T-helper 2 cell treated with Interferon-gamma antibody and Interleukin-4, amounts not matched to agents 5 μg/mL and 100 μg/mL, for 36 hours (primary cell): ENCODE results near the gene LRRC46.
A peak's percentile ranks its signal among the peaks of the same experiment; 100 is the strongest.

ENCODE experiments used
- DNase-seq: peaks from one replicate; pipeline ENCODE4 v3.0.0; 2021; ENCODE audit warnings: low spot score
- H3K27ac Mint-ChIP-seq: one replicate; pipeline ENCODE4 v1.8.0; 2021; ENCODE audit warnings: mild to moderate bottlenecking, mixed read lengths
- H3K27me3 Mint-ChIP-seq: one replicate; pipeline ENCODE4 v1.8.0; 2021; ENCODE audit warnings: low read depth, mixed read lengths
- H3K36me3 Mint-ChIP-seq: one replicate; pipeline ENCODE4 v1.8.0; 2021; ENCODE audit warnings: low read depth, mixed read lengths
- H3K4me1 Mint-ChIP-seq: one replicate; pipeline ENCODE4 v1.8.0; 2021; ENCODE audit warnings: low read depth, mixed read lengths
- H3K4me3 Mint-ChIP-seq: one replicate; pipeline ENCODE4 v1.8.0; 2022; ENCODE audit warnings: mild to moderate bottlenecking, moderate library complexity, mixed read lengths
- H3K9me3 Mint-ChIP-seq: one replicate; pipeline ENCODE4 v1.8.0; 2021; ENCODE audit warnings: mixed read lengths

Gene LRRC46

GRCh38 chr17:47813512-47814031 lies 17.9 kb upstream of the LRRC46 start:
- H3K27me3 Mint-ChIP-seq = no peaks in the 10 kb centered on the region
- peaks cover 32% of the 10 kb centered on the region for H3K36me3 Mint-ChIP-seq
- no peak overlapping the region for H3K4me3 Mint-ChIP-seq
- H3K4me1 Mint-ChIP-seq = no peaks in the 10 kb centered on the region
- no peak overlapping the region for H3K27ac Mint-ChIP-seq
- H3K9me3 Mint-ChIP-seq = no peaks in the 10 kb centered on the region
- no peak for DNase-seq

DNA sequence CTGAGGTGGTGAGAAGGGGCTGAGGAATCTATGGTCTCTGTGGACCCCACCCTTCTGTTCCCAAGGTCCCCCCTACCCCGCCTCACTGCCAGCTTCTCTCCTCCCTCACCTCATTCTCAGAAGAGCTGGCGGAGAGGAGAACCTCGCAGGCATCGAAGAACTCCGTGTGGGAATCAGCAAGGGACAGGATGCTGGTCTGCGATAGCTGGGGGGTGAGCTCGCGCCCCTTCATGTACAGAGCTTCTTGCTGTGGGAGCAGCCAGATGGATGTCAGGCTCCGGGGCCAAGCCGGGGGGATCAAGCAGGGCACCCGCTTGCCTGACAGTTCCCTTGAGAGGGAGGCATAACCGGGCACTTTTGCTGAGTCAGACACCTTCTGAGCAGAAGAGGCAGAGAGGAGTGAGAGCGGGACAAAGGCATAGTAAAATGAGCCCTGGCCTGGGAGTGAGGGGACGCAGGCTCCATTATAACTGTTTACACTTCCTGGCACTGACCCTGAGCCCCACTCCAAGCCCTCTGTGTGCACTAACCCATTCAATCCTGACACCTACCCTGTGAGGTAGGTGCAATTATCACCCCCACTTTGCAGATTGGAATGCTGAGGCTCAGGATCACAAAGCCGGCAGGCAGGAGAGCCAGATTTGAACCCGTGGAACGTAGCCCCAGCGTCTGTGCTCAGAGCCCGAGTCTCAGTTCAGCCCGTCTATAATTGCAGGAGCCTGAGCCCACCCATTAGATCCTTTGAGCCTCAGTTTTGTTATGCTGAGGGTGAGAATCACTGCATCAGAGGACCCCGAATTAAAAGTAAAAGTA lies 16.2 kb upstream of the LRRC46 start:
- no peak for DNase-seq
- Mint-ChIP-seq H3K9me3 (no peaks in the 10 kb centered on the region), H3K27me3 (no peaks in the 10 kb centered on the region), H3K27ac (no peak overlapping the region), H3K4me3 (no peak overlapping the region), H3K36me3 (peaks cover 28% of the 10 kb centered on the region), H3K4me1 (peaks cover 1% of the 10 kb centered on the region)

GRCh38 chr17:47816111-47816735 lies 15.2 kb upstream of the LRRC46 start:
- no peak for DNase-seq
- Mint-ChIP-seq H3K4me3 (no peak overlapping the region), H3K27me3 (no peaks in the 10 kb centered on the region), H3K4me1 (peaks cover 9% of the 10 kb centered on the region), H3K27ac (no peak overlapping the region), H3K9me3 (no peaks in the 10 kb centered on the region), H3K36me3 (peaks cover 24% of the 10 kb centered on the region)

DNA sequence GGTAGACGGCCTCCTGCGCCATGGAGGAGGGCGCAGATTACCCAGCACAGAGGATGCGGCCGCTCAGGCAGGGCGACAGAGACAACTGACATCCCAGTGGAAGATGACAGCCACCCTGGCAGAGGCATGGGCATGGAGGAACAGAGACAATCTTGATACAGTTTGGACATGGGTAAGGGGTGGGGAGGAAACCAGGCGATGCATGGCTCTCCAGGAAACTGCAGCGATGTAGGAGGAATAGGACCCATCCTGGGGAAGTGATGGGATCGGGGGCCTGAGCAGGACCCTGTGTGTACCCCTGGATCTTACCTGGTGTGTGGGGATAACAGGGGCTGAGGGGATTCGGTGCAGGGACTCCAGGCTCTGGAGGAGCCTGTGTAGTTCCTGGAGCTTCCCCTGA lies 14.5 kb upstream of the LRRC46 start:
- no peak for DNase-seq
- Mint-ChIP-seq H3K4me1 (peaks cover 11% of the 10 kb centered on the region), H3K4me3 (no peak overlapping the region), H3K36me3 (peaks cover 23% of the 10 kb centered on the region), H3K27me3 (no peaks in the 10 kb centered on the region), H3K27ac (no peak overlapping the region), H3K9me3 (no peaks in the 10 kb centered on the region)

DNA sequence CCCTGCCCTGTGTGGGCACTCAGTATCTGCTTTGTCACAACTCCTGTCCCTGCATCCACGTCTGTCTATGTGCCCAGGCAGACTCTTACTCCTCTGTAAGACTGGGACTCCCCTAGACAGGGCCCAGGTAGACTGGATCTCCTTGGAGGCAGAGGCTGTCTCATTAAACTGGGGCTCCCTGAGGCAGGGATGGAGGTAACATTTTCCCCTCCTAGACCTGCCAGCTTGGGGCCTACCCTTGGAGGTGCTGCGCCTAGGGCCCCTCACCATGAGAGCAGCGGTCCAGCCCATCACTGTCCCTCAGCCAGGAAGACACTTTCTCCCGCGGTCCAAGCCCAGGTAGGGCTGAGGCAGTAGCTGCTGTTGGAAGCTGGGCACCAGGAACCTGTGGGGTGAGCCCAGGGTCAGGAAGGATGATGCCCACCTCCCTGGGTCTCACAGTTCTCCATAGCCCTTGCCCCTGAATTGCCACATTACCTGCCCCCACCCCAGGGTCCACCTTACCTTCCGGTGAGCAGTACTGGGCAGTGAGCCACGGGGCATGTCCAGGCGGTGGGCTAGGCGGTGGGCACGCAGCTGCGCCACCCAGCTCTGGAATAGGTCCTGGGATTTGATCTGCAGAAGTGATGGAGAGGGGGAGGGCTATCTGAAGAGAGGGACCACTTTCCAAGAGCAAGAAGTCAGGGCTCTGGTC lies 13.3 kb upstream of the LRRC46 start:
- peaks cover 18% of the 10 kb centered on the region for H3K4me1 Mint-ChIP-seq
- H3K36me3 Mint-ChIP-seq = peaks cover 17% of the 10 kb centered on the region
- DNase-seq = no peak
- no peaks in the 10 kb centered on the region for H3K27me3 Mint-ChIP-seq
- no peaks in the 10 kb centered on the region for H3K9me3 Mint-ChIP-seq
- no peak overlapping the region for H3K4me3 Mint-ChIP-seq
- H3K27ac Mint-ChIP-seq = no peak overlapping the region

DNA sequence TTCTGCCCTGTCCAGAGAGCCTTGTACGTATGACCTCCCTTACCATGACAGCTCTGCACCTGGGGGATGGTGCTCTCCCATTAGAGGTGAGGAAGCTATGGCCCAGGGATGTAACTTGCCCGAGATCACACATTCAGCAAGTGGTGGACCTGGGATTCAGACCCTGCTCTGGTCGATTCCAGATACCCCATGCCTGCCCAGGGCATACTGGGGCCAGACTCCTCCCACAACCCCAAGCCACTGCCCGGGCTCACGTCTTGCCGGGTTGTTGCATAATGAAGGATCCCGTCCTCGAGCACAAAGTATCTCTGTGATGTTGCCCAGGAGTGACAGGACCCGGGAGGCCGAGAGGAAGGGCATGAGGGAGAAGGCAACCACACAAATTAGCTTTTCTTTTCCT lies 12.0 kb upstream of the LRRC46 start:
- Mint-ChIP-seq H3K27ac (no peak overlapping the region), H3K4me3 (peak overlapping the region; percentile 8), H3K9me3 (no peaks in the 10 kb centered on the region), H3K36me3 (peaks cover 20% of the 10 kb centered on the region), H3K4me1 (peaks cover 18% of the 10 kb centered on the region), H3K27me3 (no peaks in the 10 kb centered on the region)
- DNase-seq = no peak

GRCh38 chr17:47820033-47820789 lies 11.3 kb upstream of the LRRC46 start:
- Mint-ChIP-seq H3K36me3 (peaks cover 20% of the 10 kb centered on the region), H3K9me3 (no peaks in the 10 kb centered on the region), H3K4me1 (peaks cover 18% of the 10 kb centered on the region), H3K27me3 (no peaks in the 10 kb centered on the region), H3K27ac (peak overlapping the region; percentile 86), H3K4me3 (peak overlapping the region; percentile 99)
- DNase-seq = no peak

DNA sequence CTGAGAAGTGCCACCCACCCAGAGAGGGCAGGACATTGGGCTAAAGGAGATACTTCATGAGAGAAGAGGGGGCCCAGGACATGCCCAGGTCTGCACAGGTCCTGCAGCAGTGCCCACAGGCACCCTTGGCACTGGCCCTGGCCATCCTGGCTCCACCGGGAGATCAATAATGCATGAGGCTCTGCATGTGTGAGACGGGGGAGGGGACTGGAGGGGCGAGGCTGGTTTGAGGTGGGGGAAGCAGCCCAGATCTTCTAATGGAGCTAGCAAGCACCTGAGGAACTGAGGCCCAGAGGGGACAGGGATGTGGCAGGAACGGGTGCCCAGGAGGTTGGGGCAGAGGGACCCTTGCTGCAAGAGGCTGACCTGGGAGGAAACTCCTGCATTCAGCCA lies 10.4 kb upstream of the LRRC46 start:
- Mint-ChIP-seq H3K36me3 (peaks cover 22% of the 10 kb centered on the region), H3K27me3 (no peaks in the 10 kb centered on the region), H3K9me3 (no peaks in the 10 kb centered on the region), H3K4me3 (peak overlapping the region; percentile 99), H3K27ac (peak overlapping the region; percentile 86), H3K4me1 (peaks cover 18% of the 10 kb centered on the region)
- DNase-seq = no peak

DNA sequence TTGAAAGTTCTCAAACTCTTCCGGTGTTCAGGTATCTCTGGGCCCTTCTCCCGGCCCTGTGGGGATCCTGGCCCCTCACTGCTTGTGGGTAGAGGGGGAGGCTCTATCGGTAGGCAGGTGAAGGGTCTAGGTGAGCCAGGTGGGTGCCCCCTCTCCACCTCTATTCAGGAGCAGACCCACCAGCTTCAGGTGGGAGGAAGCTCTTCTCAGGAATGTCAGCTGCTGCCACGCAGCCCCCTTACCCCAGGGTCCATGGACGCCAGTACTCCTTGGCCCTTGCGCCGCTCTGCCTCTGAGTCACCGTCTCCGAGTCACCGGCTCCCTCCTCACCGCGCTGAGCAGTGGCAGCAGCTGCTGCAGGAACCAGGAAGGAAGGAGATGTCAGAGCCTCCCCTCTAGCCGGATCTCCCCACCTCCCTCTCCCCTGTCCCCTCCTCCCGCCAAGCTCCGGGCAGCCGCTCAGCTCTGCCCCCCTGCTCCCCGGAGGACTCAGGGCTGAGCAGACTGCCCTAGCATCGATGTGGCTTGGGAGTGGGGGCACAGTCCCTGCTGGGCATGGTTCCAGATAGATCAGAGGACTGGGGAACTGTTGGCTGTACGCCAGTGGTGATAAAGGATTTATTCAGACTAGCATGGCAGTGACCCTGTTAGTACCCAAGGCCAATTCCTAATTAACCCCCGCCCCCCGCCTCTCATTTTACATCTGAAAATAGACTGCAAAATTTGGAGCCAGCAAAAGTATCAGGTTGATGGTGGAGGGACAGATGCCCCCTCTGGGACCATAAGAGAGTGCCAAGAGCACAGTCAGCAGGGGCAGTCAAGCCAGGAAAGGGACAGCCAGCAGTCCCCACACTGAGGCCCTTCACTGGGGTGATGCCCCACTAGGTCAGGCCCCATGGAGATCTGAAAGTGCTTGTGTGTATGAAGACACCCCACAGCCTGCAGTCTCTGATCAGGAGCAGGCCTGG lies 9.8 kb upstream of the LRRC46 start, which contains the start of gene OSBPL7:
Gene OSBPL7, minus strand, starts transcription at position 371 of the 968 bp plus-strand sequence. CDS start 1,516 bp downstream, outside the sequence.
- Mint-ChIP-seq H3K9me3 (no peaks in the 10 kb centered on the region), H3K27ac (peak within 1 kb of the TSS; percentile 86), H3K4me1 (peaks cover 18% of the 10 kb centered on the region), H3K4me3 (peak within 1 kb of the TSS; percentile 99), H3K27me3 (no peaks in the 10 kb centered on the region), H3K36me3 (peaks cover 27% of the 10 kb centered on the region)
- DNase-seq = peak; percentile 74

- Mint-ChIP-seq H3K36me3 (peaks cover 30% of the 10 kb centered on the region), H3K4me3 (peak overlapping the region; percentile 18), H3K27me3 (no peaks in the 10 kb centered on the region), H3K27ac (peak overlapping the region; percentile 62), H3K4me1 (peaks cover 18% of the 10 kb centered on the region), H3K9me3 (no peaks in the 10 kb centered on the region)
- DNase-seq = no peak
Observed at GRCh38 chr17:47822785-47823184, 8.7 kb upstream of the LRRC46 start.

- no peak overlapping the region for H3K4me3 Mint-ChIP-seq
- no peak for DNase-seq
Observed at GRCh38 chr17:47823519-47823918, 8.0 kb upstream of the LRRC46 start.

GRCh38 chr17:47829870-47830269 lies 1.6 kb upstream of the LRRC46 start:
- DNase-seq = no peak
- peaks cover 22% of the 10 kb centered on the region for H3K36me3 Mint-ChIP-seq
- H3K9me3 Mint-ChIP-seq = no peaks in the 10 kb centered on the region
- peak overlapping the region; percentile 86 for H3K27ac Mint-ChIP-seq
- H3K27me3 Mint-ChIP-seq = no peaks in the 10 kb centered on the region
- H3K4me3 Mint-ChIP-seq = peak overlapping the region; percentile 95
- H3K4me1 Mint-ChIP-seq = peaks cover 23% of the 10 kb centered on the region

More at GRCh38 chr17:47823519-47823918, 8.0 kb upstream of the LRRC46 start:
- no peaks in the 10 kb centered on the region for H3K27me3 Mint-ChIP-seq
- peaks cover 18% of the 10 kb centered on the region for H3K4me1 Mint-ChIP-seq
- H3K36me3 Mint-ChIP-seq = peaks cover 31% of the 10 kb centered on the region
- peak overlapping the region; percentile 34 for H3K27ac Mint-ChIP-seq
- H3K9me3 Mint-ChIP-seq = no peaks in the 10 kb centered on the region
